ENCODE results near the gene MYPOP. TPM values are rescaled to one million over a fixed set of nuclear protein-coding genes. Genes with fewer than 3 reads are reported as not detected.

Gene MYPOP
- total RNA-seq, 4 donors from 2014 or later, result 1.8 to 4.3 (median 3.0) TPM

GRCh38 chr19:45842198-45842597 is 60.2 kb downstream of the MYPOP start:
- Histone ChIP-seq H3K4me1 (no peaks in the 10 kb centered on the region), H3K36me3 (peaks cover 73 to 76% of the 10 kb centered on the region in 2 donors), H3K27me3 (no peaks in the 10 kb centered on the region), H3K27ac (no peak overlapping the region), H3K4me3 (replicated peaks in 1 of 3) (no peak overlapping the region), H3K9me3 (no peaks in the 10 kb centered on the region)
- TF ChIP-seq CTCF (IDR thresholded peaks at IDR 0.05) (no peak), POLR2A (IDR thresholded peaks at IDR 0.05) (no peak)
- DNase-seq, result no peak
- 94 to 98% methylated on average over 11 to 14 of the region's 14 CpGs for WGBS, 2 donors
- intact Hi-C loops (cut with DNase I), result no loop called here

Other genes with a start within 250 kb of the MYPOP start
- 1 to 10 TPM in 3 of 4 donors, under 1 TPM in 1; 0.45 to 1.5 (median 1.2) TPM for gene GIPR, start 234.4 kb downstream of the MYPOP start, total RNA-seq
- gene SNRPD2, start 210.7 kb downstream of the MYPOP start, total RNA-seq, result 100 to 1,000 TPM; 133 to 279 (median 192) TPM
- gene QPCTL, start 209.9 kb downstream of the MYPOP start, total RNA-seq, result 10 to 100 TPM in 2 of 4 donors, 1 to 10 TPM in 2; 5.4 to 16.3 (median 12.5) TPM
- 10 to 100 TPM; 13.7 to 22.3 (median 17.4) TPM for gene FBXO46, start 171.7 kb downstream of the MYPOP start, total RNA-seq
- not detected for gene MEIOSIN, start 169.2 kb downstream of the MYPOP start, total RNA-seq
- 10 to 100 TPM; 18.3 to 33.0 (median 23.3) TPM for gene SIX5, start 133.4 kb downstream of the MYPOP start, total RNA-seq
- gene DMPK, start 120.1 kb downstream of the MYPOP start, total RNA-seq, result 10 to 100 TPM; 18.9 to 32.6 (median 26.3) TPM
- 10 to 100 TPM; 38.2 to 69.7 (median 48.3) TPM for gene DMWD, start 109.8 kb downstream of the MYPOP start, total RNA-seq
- gene RSPH6A, start 87.3 kb downstream of the MYPOP start, total RNA-seq, result 1 to 10 TPM in 3 of 4 donors, under 1 TPM in 1; 0.50 to 8.9 (median 3.9) TPM
- gene SYMPK, start 39.5 kb downstream of the MYPOP start, total RNA-seq, result 10 to 100 TPM; 32.4 to 56.8 (median 38.7) TPM
- not detected for gene FOXA3, start 38.3 kb downstream of the MYPOP start, total RNA-seq
- gene IRF2BP1, start 16.5 kb downstream of the MYPOP start, total RNA-seq, result 10 to 100 TPM; 25.9 to 47.0 (median 36.1) TPM
- not detected for gene NANOS2, start 12.2 kb upstream of the MYPOP start, total RNA-seq
- 1 to 10 TPM; 1.5 to 3.6 (median 2.6) TPM for gene NOVA2, start 71.3 kb upstream of the MYPOP start, total RNA-seq
- 10 to 100 TPM in 2 of 4 donors, 1 to 10 TPM in 2; 8.5 to 12.4 (median 9.8) TPM for gene CCDC61, start 92.9 kb upstream of the MYPOP start, total RNA-seq
- gene PGLYRP1, start 120.4 kb upstream of the MYPOP start, total RNA-seq, result 1 to 10 TPM in 1 of 4 donors, not detected in 3; 2.0 TPM
- gene IGFL4, start 138.4 kb upstream of the MYPOP start, total RNA-seq, result not detected
- gene IGFL3, start 222.1 kb upstream of the MYPOP start, total RNA-seq, result not detected
- gene IGFL2, start 245.6 kb upstream of the MYPOP start, total RNA-seq, result not detected